ENCODE measurements around the gene RHOJ. TPM values are rescaled to one million over a fixed set of nuclear protein-coding genes. Genes with fewer than 3 reads are reported as not detected.
"Not testable (repeated sequence)": the region's sequence is repeated elsewhere in the genome, so short reads cannot be mapped to it uniquely, and the experiment has no call there.

RHOJ gene
- total RNA-seq, 1 experiment from 2014 or later: not detected

DNA sequence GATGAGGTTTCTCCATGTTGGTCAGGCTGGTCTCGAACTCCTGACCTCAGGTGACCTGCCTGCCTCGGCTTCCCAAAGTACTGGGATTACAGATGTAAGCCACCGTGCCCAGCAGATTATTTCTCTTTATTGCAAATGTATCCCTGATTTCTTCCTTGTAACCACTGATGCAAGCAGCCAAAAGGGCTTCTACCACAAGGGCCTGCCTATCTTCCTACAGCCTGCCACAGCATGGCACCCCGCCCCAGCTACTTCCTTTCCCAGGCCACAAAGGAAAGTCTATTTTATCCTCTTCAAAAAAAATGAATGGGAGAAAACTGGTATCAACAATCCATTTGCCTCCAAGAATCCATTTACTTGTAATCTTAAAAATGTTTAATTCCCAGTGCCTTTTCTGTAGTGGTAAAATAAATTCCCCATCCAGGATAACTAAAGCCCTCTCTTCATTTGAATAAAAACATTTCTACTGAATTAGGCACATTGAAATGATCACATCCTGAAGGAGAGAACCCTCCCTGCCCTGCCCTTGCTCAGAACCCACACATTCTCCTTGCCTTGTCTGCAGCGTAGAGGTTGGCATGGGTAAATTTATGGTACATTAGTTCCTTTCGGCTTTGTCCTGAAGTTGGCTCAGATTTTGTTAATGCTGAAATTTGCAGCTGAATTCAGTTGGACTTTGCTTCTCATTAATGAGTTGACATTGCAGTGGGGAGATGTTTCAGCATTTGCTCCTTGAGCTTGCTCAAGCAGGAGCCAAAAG, 95.3 kb downstream of the RHOJ start:
- no peaks in the 10 kb centered on the region for H3K36me3 ChIP-seq (ENCODE audit: insufficient read depth, low read length)
- H3K4me3 ChIP-seq (ENCODE audit: low read length): no peak overlapping the region
- H3K9ac ChIP-seq (ENCODE audit: low read length): no peak overlapping the region
- no peaks in the 10 kb centered on the region for H3K27me3 ChIP-seq (ENCODE audit: low read length)
- no peak overlapping the region for H3K4me2 ChIP-seq (ENCODE audit: low read depth, low read length, poor library complexity, severe bottlenecking)
- H4K20me1 ChIP-seq (ENCODE audit: insufficient read depth, low read depth, low read length): no peaks in the 10 kb centered on the region
- no peak overlapping the region for H2AFZ ChIP-seq (ENCODE audit: low read length)
- H3K9me2 ChIP-seq (replicated peaks; ENCODE audit: insufficient read depth, low read length): no peaks in the 10 kb centered on the region
- H3K79me2 ChIP-seq (ENCODE audit: low read length): no peaks in the 10 kb centered on the region
- no peak for DNase-seq
- no peaks in the 10 kb centered on the region for H3K4me1 ChIP-seq (ENCODE audit: low read length)
- H3K9me3 ChIP-seq (ENCODE audit: low read length): no peaks in the 10 kb centered on the region
- H3K27ac ChIP-seq (ENCODE audit: low read length): no peak overlapping the region

DNA sequence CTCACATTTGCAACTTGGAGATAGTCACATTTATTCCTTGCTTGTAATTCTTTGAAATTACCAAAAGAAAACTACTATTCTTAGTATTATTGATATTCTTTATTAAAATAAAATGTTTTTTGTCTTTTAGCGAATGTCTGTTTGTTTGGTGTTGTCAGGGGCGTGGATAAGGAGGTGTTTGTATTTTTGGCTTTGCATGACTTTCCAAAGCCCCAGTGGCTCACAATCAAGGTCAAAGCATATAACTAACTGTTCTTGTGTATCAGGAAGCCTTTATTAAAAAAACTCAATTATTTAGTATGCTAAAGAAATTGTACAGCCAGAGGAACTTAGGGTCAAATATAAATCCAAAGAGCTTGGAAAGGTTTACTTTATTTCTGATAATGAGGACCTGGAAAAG, 96.6 kb downstream of the RHOJ start:
- H3K27me3 ChIP-seq (ENCODE audit: low read length): no peaks in the 10 kb centered on the region
- no peaks in the 10 kb centered on the region for H3K36me3 ChIP-seq (ENCODE audit: insufficient read depth, low read length)
- H3K9me2 ChIP-seq (replicated peaks; ENCODE audit: insufficient read depth, low read length): no peaks in the 10 kb centered on the region
- no peaks in the 10 kb centered on the region for H4K20me1 ChIP-seq (ENCODE audit: insufficient read depth, low read depth, low read length)
- no peak overlapping the region for H2AFZ ChIP-seq (ENCODE audit: low read length)
- H3K4me1 ChIP-seq (ENCODE audit: low read length): no peaks in the 10 kb centered on the region
- no peak overlapping the region for H3K4me2 ChIP-seq (ENCODE audit: low read depth, low read length, poor library complexity, severe bottlenecking)
- H3K79me2 ChIP-seq (ENCODE audit: low read length): no peaks in the 10 kb centered on the region
- no peak overlapping the region for H3K27ac ChIP-seq (ENCODE audit: low read length)
- DNase-seq: no peak
- H3K9me3 ChIP-seq (ENCODE audit: low read length): no peaks in the 10 kb centered on the region
- H3K9ac ChIP-seq (ENCODE audit: low read length): no peak overlapping the region
- no peak overlapping the region for H3K4me3 ChIP-seq (ENCODE audit: low read length)

DNA sequence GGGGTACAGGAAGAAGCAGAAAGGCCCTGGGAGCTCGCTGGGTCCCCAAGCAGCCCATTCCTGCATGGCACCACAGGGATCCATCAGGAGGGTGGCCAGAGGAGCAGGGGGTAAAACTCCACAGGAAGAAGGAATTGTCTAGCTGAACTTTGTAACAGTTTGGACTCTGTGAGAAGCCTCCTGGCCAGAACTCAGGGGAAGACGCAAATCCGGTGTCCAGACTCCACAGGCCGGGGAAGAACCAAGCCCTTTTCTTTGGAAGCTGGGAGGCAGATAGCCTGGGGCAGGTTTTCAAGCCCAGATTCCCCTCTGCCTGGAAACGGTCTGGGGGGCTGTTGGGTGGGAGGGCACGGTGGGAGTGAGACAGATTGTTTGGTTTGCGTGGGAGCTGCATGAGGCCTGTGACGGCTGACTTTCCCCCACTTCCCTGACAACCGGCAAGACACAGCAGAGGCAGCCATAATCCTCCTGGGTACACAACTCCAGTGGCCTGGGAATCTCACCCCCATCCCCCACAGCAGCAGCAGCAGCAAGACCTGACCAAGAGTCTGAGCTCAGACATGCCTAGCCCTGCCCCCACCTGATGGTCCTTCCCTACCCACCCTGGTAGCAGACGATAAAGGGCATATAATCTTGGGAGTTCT, 97.8 kb downstream of the RHOJ start:
- Histone ChIP-seq H3K4me2 (ENCODE audit: low read depth, low read length, poor library complexity, severe bottlenecking) (no peak overlapping the region), H3K4me1 (ENCODE audit: low read length) (no peaks in the 10 kb centered on the region), H3K4me3 (ENCODE audit: low read length) (no peak overlapping the region), H3K27me3 (ENCODE audit: low read length) (no peaks in the 10 kb centered on the region), H3K9ac (ENCODE audit: low read length) (no peak overlapping the region), H3K79me2 (ENCODE audit: low read length) (no peaks in the 10 kb centered on the region), H2AFZ (ENCODE audit: low read length) (no peak overlapping the region), H4K20me1 (ENCODE audit: insufficient read depth, low read depth, low read length) (no peaks in the 10 kb centered on the region), H3K36me3 (ENCODE audit: insufficient read depth, low read length) (no peaks in the 10 kb centered on the region), H3K27ac (ENCODE audit: low read length) (no peak overlapping the region), H3K9me3 (ENCODE audit: low read length) (no peaks in the 10 kb centered on the region), H3K9me2 (replicated peaks; ENCODE audit: insufficient read depth, low read length) (no peaks in the 10 kb centered on the region)
- no peak for DNase-seq

DNA sequence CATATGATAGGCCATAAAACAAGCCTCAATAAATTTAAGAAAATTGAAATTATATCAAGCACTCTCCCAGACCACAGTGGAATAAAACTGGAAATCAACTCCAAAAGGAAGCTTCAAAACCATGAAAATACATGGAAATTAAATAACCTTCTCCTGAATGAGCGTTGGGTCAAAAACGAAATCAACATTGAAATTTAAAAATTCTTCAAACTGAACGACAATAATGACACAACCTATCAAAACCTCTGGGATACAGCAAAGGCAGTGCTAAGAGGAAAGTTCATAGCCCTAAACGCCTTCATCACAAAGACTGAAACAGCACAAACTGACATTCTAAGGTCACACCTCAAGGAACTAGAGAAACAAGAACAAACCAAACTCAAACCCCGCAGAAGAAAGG, 100.2 kb downstream of the RHOJ start:
- H3K4me1 ChIP-seq (ENCODE audit: low read length); H4K20me1 ChIP-seq (ENCODE audit: insufficient read depth, low read depth, low read length); H3K9ac ChIP-seq (ENCODE audit: low read length); H3K79me2 ChIP-seq (ENCODE audit: low read length); H2AFZ ChIP-seq (ENCODE audit: low read length); DNase-seq; H3K9me2 ChIP-seq (replicated peaks; ENCODE audit: insufficient read depth, low read length); H3K9me3 ChIP-seq (ENCODE audit: low read length); H3K36me3 ChIP-seq (ENCODE audit: insufficient read depth, low read length); H3K27ac ChIP-seq (ENCODE audit: low read length); H3K4me3 ChIP-seq (ENCODE audit: low read length); H3K4me2 ChIP-seq (ENCODE audit: low read depth, low read length, poor library complexity, severe bottlenecking); H3K27me3 ChIP-seq (ENCODE audit: low read length): not testable (repeated sequence)

DNA sequence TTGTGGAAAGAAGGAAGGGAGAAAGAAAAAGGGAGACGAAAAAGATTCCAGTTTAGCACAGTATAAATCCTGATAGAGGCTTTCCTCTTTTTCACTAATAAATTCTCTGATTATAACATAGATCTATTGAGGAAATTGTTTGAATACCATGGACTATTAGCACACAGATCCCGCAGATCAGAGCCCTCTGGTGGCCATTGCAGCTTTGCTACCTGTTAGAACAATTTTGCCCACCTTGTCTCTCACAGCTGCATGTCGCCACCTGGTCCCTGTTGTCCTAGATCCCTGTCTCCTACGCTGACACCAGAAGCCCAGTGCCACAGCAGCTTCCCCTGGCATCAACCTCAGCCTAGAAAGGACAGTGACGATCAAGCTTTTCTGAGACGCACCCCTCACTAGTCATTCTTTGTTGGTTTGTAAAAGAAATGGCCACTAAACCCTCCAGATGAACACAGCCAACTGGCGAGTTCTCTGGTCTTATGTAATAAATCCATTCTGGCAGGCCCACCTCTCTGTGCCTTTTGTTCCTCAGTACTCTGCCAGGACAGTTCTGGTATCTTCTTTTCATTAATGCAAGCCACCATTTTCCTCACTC, 104.6 kb downstream of the RHOJ start:
- Histone ChIP-seq H3K9me3 (ENCODE audit: low read length) (no peaks in the 10 kb centered on the region), H3K79me2 (ENCODE audit: low read length) (no peaks in the 10 kb centered on the region), H3K4me2 (ENCODE audit: low read depth, low read length, poor library complexity, severe bottlenecking) (no peak overlapping the region), H3K27me3 (ENCODE audit: low read length) (no peaks in the 10 kb centered on the region), H3K27ac (ENCODE audit: low read length) (no peak overlapping the region), H3K4me1 (ENCODE audit: low read length) (no peaks in the 10 kb centered on the region), H3K4me3 (ENCODE audit: low read length) (no peak overlapping the region), H2AFZ (ENCODE audit: low read length) (no peak overlapping the region), H3K36me3 (ENCODE audit: insufficient read depth, low read length) (no peaks in the 10 kb centered on the region), H3K9me2 (replicated peaks; ENCODE audit: insufficient read depth, low read length) (no peaks in the 10 kb centered on the region), H4K20me1 (ENCODE audit: insufficient read depth, low read depth, low read length) (no peaks in the 10 kb centered on the region), H3K9ac (ENCODE audit: low read length) (no peak overlapping the region)
- peak; percentile 79 for DNase-seq

DNA sequence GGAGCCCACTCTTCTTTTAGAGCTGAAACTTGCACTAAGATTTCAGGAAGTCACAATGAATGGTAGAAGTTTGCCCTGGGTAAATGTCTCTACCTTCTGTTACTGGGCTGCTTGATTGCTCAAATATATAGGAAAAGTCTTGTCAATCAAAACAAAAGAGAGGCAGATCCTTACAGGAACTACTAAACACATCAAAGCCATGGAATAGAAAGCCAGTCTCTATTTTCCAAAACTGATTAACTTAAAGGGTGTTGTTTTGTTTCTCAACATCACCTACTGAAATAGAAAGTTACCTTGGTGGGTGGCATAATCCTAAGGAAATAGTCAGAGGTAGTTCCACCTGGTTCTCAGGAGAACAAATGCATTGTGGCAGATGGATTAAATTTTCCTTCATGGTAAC, 114.6 kb downstream of the RHOJ start, which contains the start of gene GPHB5:
Gene GPHB5 (minus strand): TSS at position 101 of the 400 bp plus-strand sequence. CDS start 1,086 bp downstream, outside the sequence.
- Histone ChIP-seq H3K4me1 (ENCODE audit: low read length) (no peaks in the 10 kb centered on the region), H4K20me1 (ENCODE audit: insufficient read depth, low read depth, low read length) (no peaks in the 10 kb centered on the region), H3K9me2 (replicated peaks; ENCODE audit: insufficient read depth, low read length) (no peaks in the 10 kb centered on the region), H3K9ac (ENCODE audit: low read length) (no peak within 1 kb of the TSS), H3K79me2 (ENCODE audit: low read length) (no peaks in the 10 kb centered on the region), H3K9me3 (ENCODE audit: low read length) (no peaks in the 10 kb centered on the region), H2AFZ (ENCODE audit: low read length) (no peak within 1 kb of the TSS), H3K36me3 (ENCODE audit: insufficient read depth, low read length) (no peaks in the 10 kb centered on the region), H3K4me3 (ENCODE audit: low read length) (no peak within 1 kb of the TSS), H3K27me3 (ENCODE audit: low read length) (no peaks in the 10 kb centered on the region; the same call in 1 of the 2 replicates), H3K27ac (ENCODE audit: low read length) (no peak within 1 kb of the TSS), H3K4me2 (ENCODE audit: low read depth, low read length, poor library complexity, severe bottlenecking) (no peak within 1 kb of the TSS)
- no peak for DNase-seq

DNA sequence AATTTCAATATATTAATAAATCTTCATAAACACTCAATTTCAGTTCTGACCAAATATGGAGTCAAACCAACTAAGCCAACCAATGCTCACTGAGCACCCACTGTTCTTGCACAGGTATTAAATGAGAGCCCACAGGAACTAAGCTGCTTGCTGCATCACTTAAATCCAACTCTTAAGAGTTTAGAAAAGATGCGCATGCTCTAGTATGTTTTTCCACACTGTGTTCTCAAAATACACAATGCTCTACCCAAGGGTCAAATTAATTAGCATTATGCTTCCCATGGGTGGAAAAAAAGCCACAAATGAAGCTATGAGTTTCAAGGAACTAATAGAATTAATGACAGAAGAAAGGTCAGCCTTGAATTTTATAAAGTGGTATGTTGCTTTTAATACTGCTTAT, 118.2 kb downstream of the RHOJ start:
- no peak overlapping the region for H3K4me3 ChIP-seq (ENCODE audit: low read length)
- no peak for DNase-seq
- H3K9me2 ChIP-seq (replicated peaks; ENCODE audit: insufficient read depth, low read length): no peaks in the 10 kb centered on the region
- H4K20me1 ChIP-seq (ENCODE audit: insufficient read depth, low read depth, low read length): no peaks in the 10 kb centered on the region
- no peak overlapping the region for H3K4me2 ChIP-seq (ENCODE audit: low read depth, low read length, poor library complexity, severe bottlenecking)
- H3K9me3 ChIP-seq (ENCODE audit: low read length): no peaks in the 10 kb centered on the region
- no peaks in the 10 kb centered on the region for H3K36me3 ChIP-seq (ENCODE audit: insufficient read depth, low read length)
- no peak overlapping the region for H3K9ac ChIP-seq (ENCODE audit: low read length)
- H3K27me3 ChIP-seq (ENCODE audit: low read length): no peaks in the 10 kb centered on the region
- H3K27ac ChIP-seq (ENCODE audit: low read length): no peak overlapping the region
- H3K4me1 ChIP-seq (ENCODE audit: low read length): no peaks in the 10 kb centered on the region
- no peaks in the 10 kb centered on the region for H3K79me2 ChIP-seq (ENCODE audit: low read length)
- H2AFZ ChIP-seq (ENCODE audit: low read length): no peak overlapping the region

DNA sequence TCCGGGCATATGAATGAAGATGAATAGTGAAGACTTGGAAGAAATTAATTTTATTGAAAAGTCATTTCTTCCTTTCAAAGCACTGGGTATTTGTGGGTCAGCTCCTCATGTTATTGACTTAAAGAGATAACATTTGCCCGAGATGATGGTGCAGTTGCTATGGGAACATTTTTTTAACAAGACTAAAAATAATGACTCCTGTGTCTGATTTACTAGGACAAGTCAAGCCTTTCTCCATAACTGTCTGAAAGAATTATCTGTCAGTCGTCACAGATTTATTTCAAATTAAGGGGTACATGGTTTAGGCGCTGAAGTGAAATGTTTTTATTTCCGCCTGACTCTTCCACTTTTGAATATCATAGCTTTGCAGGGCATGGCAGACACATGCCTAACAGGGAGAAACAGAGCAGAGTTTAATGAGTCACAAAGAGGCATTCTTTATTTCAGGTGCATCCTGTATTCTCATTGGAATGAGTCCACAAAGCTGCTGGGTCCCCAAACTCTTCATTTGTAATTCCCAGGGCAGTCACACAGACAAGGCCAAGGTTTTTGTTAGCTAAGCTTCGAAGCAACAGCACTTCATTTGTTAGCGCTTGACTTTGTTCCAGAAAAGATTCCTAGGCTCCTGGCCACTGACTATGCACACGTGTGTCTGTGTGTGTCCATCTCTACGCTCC, 118.8 kb downstream of the RHOJ start:
- no peaks in the 10 kb centered on the region for H3K9me3 ChIP-seq (ENCODE audit: low read length)
- H3K9me2 ChIP-seq (replicated peaks; ENCODE audit: insufficient read depth, low read length): no peaks in the 10 kb centered on the region; the same call in 1 of the 2 replicates
- no peaks in the 10 kb centered on the region for H3K4me1 ChIP-seq (ENCODE audit: low read length)

More for the DNA sequence above, 118.8 kb downstream of the RHOJ start:
- Histone ChIP-seq H3K4me3 (ENCODE audit: low read length) (no peak overlapping the region), H3K27me3 (ENCODE audit: low read length) (no peaks in the 10 kb centered on the region), H3K9ac (ENCODE audit: low read length) (no peak overlapping the region), H3K4me2 (ENCODE audit: low read depth, low read length, poor library complexity, severe bottlenecking) (no peak overlapping the region), H3K79me2 (ENCODE audit: low read length) (no peaks in the 10 kb centered on the region), H4K20me1 (ENCODE audit: insufficient read depth, low read depth, low read length) (no peaks in the 10 kb centered on the region), H2AFZ (ENCODE audit: low read length) (no peak overlapping the region), H3K36me3 (ENCODE audit: insufficient read depth, low read length) (no peaks in the 10 kb centered on the region), H3K27ac (ENCODE audit: low read length) (no peak overlapping the region)
- no peak for DNase-seq
